Activated CD4-positive, CD25-positive, alpha-beta regulatory T cell treated with anti-CD3 and anti-CD28 coated beads, Interleukin-2, amount 50 U/mL, for 16 hours (primary cell): ENCODE measurements around the gene CLPSL1.
"Not testable (repeated sequence)": the region's sequence is repeated elsewhere in the genome, so short reads cannot be mapped to it uniquely, and the experiment has no call there.

Experiments
- DNase-seq: peaks from one replicate; pipeline ENCODE4 v3.0.0-alpha.2; 2020; ENCODE audit warnings: low read depth, low spot score

The CLPSL1 gene, protein sequence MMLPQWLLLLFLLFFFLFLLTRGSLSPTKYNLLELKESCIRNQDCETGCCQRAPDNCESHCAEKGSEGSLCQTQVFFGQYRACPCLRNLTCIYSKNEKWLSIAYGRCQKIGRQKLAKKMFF

DNA sequence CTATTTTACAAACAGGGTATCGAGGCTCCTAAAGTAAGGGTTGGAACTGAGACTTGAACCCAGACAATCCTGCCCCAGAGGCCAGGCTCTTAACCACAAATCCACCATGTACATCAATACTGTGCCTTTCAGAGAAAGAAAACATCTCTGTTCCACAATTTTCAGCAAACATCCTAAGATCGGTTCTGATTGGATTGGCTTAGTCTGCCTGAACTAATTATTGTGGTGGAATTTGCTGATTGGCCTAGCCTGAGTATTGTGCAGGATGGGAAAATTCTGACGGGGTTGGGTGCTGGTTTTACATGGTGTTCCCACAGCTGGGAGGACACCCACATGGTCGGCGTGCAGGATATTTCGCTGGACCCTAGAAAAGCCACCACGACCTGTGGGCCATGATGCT, at the start of gene CLPSL1:
Gene CLPSL1 (plus strand): TSS at position 301 of the 400 bp plus-strand sequence. CDS start 92 bp downstream, at position 393.
- no peak for DNase-seq

DNA sequence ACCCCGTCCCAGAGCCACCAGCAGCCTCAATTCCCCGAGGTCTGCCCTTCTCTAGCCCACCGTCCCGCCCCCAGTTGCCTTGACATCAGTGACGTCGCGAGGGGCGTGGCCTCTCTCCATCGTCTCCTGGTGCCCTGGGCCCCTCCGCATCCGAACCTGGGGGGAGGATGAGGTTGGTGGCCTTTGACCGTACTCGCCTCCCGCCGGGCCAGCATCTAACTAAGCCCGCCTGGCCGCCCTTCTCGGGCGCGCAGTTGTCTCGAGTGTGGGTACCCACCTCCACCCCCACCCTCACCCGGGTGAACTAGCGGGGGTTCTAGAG, 49.4 kb upstream of the CLPSL1 start:
- DNase-seq, result peak; percentile 80

DNA sequence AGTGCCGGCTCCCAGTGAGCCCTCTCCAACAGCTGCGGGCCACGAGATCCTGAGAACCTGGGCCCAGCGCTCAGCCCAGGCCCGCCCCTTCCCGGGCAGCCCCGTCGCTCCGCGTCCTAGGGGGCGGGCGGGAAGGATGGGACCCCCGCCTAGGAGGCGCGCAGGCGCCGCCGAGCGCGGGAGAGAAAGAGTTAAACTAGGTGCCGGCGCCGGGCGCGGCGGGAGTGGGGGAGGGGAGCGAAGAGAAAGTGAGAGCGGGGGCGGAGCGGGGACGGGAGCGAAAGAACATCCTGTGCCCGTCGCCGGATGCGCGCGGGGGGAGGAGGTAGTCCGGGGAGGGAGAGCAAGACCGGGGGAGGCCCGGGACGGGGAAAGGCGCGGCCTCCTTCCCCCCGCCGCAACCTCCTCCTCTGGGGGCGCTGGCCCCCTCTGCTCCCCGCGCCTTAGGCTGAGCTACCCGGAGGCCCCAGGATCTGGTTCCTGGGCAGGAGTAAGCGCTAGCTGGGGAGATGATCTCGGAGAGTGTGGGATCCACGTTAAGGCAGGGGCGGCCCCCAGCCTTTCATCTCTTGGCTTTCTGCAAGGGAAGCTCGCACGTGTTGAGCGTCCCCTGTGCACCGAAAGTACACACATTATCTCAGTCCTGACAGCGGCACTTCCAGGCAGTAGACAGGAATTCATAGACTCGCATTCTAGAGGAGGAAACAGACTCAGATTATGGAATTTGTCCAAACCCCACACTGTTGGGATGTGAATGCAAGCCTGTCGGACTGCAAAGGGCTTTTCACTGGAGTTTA, 48.9 kb upstream of the CLPSL1 start:
- peak; percentile 76 for DNase-seq

DNA sequence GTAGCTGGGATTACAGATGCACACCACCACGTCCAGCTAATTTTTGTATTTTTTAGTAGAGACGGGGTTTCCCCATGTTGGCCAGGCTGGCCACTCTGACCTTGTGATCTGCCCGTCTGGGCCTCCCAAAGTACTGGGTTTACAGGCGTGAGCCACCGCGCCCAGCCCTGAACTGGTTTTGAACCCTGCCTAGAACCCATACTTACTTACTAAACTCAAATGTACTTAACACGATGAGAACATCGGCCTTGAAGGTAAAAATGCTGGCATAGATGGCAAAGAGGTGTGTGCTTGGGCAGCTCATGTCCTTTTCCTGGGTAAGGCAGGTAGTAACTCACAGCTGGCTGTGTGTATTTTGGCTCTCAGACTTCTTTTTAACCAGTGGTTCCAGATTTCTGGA, 47.2 kb upstream of the CLPSL1 start:
- no peak for DNase-seq

DNA sequence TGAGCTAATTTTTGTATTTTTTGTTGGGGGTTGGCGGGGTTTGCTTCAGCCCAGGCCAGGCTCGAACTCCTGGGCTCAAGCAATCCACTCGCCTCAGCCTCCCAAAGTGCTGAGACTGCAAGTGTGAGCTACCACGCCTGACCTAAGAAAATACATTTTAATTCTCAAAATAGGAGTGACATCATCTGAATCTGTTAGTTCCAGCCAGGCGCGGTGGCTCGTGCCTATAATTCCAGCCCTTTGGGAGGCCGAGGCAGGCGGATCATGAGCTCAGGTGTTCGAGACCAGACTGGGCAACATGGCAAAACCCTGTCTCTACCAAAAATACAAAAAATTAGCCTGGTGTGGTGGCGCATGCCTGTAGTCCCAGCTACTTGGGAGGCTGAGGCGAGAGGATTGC, 46.5 kb upstream of the CLPSL1 start:
- not testable (repeated sequence) for DNase-seq

DNA sequence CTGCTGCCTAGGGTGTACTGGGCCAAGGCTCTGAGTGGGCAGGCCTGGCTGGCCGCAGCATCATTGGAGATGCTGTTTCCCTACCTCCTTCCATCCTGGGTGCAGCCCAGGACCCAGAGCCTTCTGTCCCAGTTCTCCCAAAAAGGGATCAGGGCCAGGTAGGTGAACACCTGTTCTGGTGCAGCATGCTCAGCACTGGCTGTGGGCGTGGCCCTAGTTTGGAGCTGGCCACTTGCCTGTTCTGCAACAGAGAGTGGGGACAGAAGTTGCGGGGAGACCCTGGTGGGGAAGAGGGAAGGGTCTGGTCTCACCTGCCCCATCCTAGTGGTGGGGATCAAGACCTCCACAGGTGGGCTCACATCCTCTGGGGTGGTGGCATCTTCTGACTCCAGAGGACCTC, 45.4 kb upstream of the CLPSL1 start:
- no peak for DNase-seq

DNA sequence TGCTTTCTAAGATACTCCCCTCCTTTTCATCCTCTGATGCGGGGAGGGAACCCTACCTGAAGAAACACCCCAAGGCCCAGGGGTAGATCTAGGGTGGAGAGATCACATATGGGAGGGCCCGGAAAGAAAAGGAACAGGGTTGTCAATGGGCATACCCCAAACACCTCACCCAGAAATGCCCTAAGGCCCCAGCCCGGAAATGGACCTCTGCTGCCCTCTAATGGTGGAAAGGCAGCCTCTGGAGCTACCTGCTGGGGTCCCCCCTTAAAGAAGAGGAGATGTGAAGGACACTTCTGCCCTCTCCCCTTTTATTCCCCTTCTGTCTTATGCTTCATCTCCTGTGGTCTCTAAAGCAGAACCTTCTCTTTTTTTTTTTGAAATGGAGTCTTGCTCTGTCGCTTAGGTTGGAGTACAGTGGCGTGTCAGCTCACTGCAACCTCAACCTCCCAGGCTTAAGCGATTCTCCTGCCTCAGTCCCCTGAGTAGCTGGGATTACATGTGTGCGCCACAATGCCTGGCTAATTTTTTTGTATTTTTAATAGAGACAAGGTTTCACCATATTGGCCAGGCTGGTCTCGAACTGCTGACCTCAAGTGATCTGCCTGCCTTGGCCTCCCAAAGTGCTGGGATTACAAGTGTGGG, 44.4 kb upstream of the CLPSL1 start:
- DNase-seq, result peak; percentile 76

DNA sequence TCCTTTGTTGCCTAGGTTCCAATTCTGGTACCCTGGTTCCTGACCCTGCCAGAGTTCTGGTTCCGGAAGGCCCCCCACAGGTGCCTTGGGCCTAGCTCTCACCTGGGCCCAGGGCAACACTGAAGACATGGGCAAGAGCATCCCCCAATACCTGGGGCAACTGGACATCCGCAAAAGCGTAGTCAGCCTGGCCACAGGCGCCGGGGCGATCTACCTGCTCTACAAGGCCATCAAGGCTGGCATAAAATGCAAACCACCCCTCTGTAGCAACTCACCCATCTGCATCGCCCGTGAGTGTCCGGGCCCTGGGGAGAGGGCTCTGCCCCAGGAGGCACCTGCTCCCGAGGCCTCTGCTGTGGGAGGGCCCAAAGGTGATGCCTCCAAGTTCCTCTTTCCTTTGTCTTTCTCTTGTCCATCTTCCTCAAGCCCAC, 43.8 kb upstream of the CLPSL1 start, which contains the start of gene ARMC12:
Gene ARMC12 (plus strand): TSS at position 51 of the 431 bp plus-strand sequence. CDS start 77 bp downstream, at position 128.
- no peak for DNase-seq

DNA sequence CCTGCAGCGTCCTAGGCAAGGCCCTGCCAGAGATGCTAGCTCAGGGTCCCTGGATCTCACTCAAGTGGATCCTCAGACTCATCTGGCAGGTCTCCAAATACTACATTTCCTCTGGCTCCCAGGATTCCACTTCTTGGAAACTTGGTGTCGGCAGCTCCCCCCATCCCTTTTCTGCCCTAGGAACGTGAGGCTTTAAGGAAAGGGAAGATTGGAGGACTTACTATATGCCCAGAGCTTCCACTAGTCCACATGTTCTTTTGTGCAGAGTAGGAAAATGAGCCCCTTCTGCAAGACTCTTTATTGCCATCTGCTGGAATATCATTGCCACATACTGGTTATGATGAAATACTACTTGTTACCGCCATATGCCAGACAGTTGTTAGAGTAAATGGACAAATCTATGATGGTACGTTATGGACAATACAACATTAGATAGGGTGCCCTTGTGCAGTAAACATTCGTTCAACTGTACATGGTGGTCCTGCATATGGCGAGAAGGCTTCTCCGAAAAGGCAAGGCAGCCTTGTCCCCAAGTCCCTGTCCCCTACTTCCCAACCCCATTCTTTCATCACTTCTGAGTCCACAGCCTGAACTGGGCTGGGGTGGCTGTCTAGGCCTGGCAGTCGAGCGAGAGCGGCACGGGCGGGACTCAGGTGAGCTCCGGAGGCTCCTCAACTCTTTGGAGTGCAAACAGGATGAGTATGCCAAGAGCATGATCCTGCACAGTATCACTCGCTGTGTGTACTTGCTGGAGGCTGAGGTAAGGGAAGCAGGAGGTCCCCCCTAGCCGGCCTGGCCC, 43.2 kb upstream of the CLPSL1 start:
- no peak for DNase-seq

DNA sequence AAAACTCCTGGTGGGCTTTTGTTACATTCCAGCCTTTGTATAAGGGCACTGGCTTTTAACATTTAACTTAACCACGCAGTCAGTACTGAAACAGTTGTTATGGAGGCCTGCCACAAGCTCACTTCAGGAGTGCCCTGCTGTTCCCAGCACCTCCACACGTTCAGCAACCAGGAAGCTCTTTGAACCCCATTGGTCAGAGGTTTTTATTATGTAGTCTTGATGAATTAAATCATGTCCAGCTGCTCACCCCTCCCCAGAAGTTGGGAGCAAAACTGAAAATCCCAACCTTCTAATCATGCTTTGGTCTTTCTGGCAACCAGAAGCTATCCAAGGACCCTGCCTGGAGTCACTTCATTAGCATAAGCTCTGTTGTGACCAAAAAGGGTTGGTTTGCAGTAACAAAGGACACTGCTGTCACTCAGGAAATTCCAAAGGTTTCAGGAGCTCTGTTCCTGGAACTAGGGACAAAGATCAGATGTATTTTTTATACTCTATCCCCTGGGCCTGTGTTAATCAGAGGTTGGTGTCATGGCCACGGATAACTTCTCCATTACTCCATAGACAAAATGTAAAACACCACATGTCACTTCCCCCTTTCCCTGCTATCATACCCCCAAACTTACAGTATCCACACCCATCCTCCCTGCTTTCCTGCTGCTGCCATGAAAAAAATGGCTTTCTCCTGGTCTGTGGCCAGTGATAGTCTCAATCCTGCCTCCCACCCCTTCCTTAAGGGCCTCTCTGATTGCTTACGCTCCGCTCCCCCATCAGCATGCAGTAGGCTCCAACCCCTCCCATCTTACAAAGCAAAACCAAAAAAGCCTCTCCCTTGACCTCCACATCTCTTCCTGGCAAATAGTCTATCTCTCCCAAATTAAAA, 40.9 kb upstream of the CLPSL1 start:
- no peak for DNase-seq

DNA sequence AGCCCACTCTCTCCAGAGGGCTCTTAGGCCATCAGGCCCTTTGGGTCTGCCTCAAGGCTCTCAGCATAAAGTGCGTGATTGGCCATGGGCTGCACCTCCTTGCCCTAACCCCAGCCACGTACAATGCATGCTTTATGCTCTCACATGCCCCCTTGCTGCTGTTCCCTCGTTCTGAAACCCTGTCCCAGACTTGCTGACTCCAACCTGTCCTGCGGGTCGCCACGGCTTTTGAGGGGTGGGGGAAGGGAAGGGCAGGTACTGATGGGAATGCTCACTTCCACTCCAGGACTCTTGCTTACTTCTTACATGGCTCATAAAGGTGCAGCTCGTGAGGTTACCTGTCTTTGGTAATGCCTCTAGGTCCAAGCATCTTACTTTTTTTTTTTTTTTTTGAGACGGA, 38.0 kb upstream of the CLPSL1 start:
- DNase-seq, result no peak

DNA sequence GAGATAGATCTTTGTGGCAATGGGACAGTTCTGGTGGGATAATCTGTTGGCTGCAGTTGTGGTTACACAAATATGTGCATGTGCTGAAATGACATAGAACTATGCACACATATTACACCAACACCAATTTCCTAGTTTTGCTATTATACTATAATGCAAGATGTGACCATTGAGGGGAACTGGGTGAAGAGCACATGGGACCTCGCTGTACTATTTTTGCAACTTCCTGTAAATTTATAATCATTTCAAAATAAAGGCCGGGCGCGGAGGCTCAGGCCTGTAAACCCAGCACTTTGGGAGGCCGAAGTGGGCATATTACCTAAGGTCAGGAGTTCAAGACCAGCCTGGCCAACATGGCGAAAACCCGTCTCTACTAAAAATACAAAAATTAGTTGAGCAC, 35.3 kb upstream of the CLPSL1 start:
- no peak for DNase-seq

DNA sequence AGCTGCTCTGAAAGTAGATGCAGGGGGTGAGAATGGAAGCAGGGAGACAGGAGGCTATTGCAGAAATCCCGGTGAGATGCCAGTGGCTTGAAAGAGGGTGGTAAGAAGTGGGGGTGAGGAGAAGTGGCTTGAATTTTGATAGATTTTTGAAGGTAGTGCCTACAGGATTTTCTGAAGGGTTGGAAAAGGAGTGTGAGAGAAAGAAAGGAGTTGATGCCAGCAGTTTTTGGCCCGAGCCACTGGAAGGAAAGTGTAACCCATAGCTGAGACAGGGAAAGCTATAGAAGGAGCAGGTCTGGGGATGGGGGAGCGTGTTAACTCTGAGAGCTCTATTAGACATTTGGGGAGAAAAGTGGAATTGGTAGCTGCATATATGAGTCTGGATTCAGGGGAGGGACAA, 34.3 kb upstream of the CLPSL1 start:
- DNase-seq, result no peak

DNA sequence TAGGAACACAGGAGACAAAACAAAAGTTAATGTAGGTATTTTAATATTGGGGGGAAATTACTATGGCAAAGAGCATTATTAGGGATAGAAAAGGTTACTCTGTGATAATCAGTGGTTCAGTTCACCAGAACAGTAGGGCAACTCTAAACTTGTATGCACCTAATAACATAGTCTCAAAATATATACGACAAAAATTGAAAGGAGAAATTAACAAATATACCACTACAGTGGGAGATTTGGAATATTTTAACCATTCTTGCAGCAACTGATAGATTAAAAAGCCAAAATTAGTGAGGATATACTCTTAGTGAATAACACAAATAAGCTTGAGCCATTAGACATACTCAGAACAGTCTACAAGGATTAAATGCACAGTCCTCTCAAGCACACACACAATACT, 32.9 kb upstream of the CLPSL1 start:
- no peak for DNase-seq

DNA sequence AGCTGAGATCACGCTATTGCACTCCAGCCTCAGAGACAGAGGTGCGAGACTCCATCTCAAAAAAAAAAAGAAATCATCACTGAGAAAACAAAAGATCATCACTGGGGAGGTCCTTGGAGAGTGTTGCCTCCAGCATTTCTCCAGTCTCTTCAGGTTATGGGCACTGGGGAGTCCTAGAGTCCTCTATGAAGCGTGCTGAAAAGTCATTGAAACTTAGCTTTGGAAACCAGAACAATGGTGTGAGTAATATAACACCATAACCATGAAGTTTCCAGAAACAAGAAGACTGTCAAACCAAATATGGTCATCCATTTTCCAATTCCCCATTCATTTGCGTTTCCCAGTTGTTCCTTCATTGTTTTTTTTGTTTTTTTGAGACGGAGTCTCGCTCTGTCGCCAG, 30.3 kb upstream of the CLPSL1 start:
- DNase-seq, result no peak

DNA sequence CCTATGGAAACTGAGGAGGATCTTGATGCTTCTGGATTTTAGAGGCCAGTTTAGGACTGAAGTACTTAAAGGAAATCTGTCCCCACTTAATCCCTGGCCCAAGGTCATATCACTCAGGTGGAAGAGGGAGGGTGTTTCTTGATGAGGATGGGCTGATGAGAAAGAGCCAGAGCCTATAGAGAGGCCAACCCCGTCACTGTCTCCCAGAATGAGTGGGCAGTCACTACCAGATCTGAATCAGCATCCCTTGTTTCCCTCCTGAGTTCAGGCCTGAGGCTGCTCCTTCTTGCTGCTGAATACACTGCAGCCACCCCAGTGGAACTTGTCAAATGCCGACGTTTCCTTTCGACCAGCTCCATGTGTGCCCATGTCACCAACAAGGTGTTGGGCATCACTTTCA, 29.2 kb upstream of the CLPSL1 start:
- DNase-seq, result no peak

DNA sequence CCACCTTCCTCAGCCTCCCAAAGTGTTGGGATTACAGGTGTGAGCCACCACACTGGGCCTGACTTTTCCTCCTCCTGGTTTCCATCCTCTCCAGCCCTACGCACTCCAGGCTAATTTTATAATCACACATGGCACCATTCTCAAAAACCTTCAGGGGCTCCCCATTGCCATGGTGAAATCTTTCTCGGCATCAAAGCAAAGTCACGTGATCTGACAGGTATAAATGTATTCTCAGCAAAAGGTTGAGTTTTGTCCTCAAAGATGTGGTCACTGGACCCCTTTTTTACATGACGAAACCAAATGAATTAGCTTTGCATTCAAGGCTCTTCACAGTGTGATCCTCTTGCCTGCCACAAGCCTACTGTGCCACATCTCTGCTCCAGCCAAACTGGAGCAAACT, 28.5 kb upstream of the CLPSL1 start:
- no peak for DNase-seq

DNA sequence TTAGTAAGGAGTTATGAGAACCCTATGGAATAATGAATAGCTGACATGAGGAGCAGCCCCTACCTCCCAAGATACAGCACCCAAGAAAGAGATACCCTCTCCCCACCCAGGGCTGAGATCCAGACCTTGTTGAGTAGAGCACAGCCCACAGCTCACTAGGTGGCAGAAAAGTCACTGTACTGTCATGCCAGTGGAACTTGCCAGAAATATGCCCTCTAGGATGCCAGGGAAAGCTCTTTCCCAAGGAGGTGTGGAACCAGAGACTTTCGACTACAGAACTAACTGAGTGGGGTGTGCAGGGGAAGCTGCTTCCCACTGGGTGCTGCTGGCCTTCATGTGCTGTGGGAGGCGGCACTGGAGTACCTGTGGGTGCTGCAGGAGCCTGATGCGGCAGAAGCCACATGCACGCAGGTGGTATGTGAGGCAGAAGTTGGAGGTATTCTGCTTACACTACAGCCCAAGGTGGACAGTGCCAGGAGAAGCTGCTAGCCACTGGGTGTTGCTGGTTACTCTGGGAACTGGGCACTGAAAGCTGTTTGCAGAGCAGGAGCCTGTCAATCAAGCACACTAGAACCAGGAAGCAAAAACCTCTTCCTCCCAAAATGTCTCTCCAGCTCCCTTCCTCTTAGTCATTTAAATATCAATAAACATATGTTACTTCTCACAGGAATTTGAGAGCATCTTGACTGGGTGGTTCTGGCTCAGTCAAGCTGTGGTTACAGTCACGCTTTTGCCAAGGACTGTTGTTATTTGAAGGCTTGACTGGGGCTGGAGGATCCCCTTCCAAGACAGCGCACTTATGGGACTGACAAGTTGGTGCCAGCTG, 26.2 kb upstream of the CLPSL1 start:
- DNase-seq, result no peak

DNA sequence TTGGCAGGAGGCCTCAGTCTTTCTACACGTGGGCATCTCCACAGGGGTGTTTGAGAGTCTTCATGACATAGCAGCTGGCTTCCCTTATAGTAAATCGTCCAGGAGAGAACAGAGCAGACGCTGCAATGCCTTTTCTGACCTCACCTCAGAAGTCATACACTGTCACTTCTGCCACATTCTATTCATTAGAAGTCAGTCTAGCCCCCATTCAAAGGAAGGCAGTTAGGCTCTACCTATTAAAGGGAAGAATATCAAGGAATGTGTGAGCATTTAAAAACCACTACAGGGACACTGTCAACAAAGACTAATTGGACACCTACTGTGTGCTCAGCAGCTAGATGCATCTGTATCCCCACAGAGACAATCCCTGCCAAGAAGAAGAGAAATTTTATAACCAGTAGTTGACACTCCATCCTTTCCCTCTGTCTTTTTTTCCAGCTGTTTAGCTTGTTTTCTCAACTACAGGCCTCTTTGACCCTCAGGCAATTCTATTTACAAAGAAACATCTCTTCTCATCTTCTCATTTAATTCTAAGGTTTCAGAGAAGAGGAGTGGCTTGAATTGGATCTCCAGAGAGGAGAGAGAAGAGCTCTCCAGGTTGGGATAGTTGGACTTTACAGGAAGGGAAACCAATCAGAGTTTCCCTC, 25.4 kb upstream of the CLPSL1 start:
- no peak for DNase-seq
